Natural killer cell (primary cell): Measurements from ENCODE around the gene PECR. TPM values are rescaled to one million over a fixed set of nuclear protein-coding genes. Genes with fewer than 3 reads are reported as not detected.
A peak's percentile ranks its signal among the peaks of the same experiment; 100 is the strongest.

Experiments
- ATAC-seq, 3 donors: fragments of 150-1000 bp in 2 of 3; fragments of 200-7000 bp in 1 of 3; cut with Tn5 transposase; 1 replicate in 1 of 3; 2 replicates in 2 of 3; pipeline ENCODE4 v1.10.0; 2021; ENCODE audit warnings: mild to moderate bottlenecking in 2 of 3, moderate library complexity in 2 of 3
- DNase-seq, 2 donors: peaks; one replicate each; pipeline versions ENCODE4 v3.0.0 to v3.0.0-alpha.2; 2013 to 2021; ENCODE audit warnings: mixed read lengths in 1 of 2
- H3K27ac ChIP-seq: one replicate; pipeline ENCODE4 v1.5.1; 2013; ENCODE audit warnings: mild to moderate bottlenecking, low read length
- H3K27me3 ChIP-seq: one replicate; pipeline ENCODE4 v1.6.1; 2013; ENCODE audit warnings: low read length; ENCODE audit not compliant: control insufficient read depth, insufficient read depth
- H3K36me3 ChIP-seq: one replicate; pipeline ENCODE4 v1.6.1; 2013; ENCODE audit warnings: low read length; ENCODE audit not compliant: control insufficient read depth, insufficient read depth
- H3K4me1 ChIP-seq: one replicate; pipeline ENCODE4 v1.6.1; 2013; ENCODE audit warnings: low read length; ENCODE audit not compliant: control insufficient read depth, insufficient read depth
- H3K4me3 ChIP-seq: one replicate; pipeline ENCODE4 v1.5.1; 2013; ENCODE audit warnings: low read length
- H3K9me3 ChIP-seq: one replicate; pipeline ENCODE4 v1.6.1; 2013; ENCODE audit warnings: low read length; ENCODE audit not compliant: control insufficient read depth, insufficient read depth
- H3K27ac Mint-ChIP-seq, 2 donors: one replicate each; pipeline ENCODE4 v1.8.0; 2022; ENCODE audit warnings: mild to moderate bottlenecking in 2 of 2, mixed read lengths in 2 of 2, moderate library complexity in 1 of 2
- H3K27me3 Mint-ChIP-seq, 2 donors: one replicate each; pipeline ENCODE4 v1.8.0; 2022; ENCODE audit warnings: low read depth in 2 of 2, mixed read lengths in 2 of 2
- H3K36me3 Mint-ChIP-seq: one replicate; pipeline ENCODE4 v1.8.0; 2022; ENCODE audit warnings: mixed read lengths
- H3K4me1 Mint-ChIP-seq, 2 donors: one replicate each; pipeline ENCODE4 v1.8.0; 2022; ENCODE audit warnings: mixed read lengths in 2 of 2
- H3K4me3 Mint-ChIP-seq: one replicate; pipeline ENCODE4 v1.8.0; 2022; ENCODE audit warnings: mild to moderate bottlenecking, moderate library complexity, mixed read lengths
- H3K9me3 Mint-ChIP-seq, 2 donors: one replicate each; pipeline ENCODE4 v1.8.0; 2022; ENCODE audit warnings: mixed read lengths in 2 of 2
- CTCF ChIP-seq: fragments of 200-600 bp; IDR thresholded peaks from one replicate; pipeline ENCODE4 v1.8.0; 2022; ENCODE audit warnings: antibody characterized with exemption
- WGBS: methylation state at CpG from one replicate; pipeline ENCODE4 v1.1.7; 2013; ENCODE audit warnings: missing lambda C conversion rate; ENCODE audit not compliant: insufficient coverage; 5-methylcytosine and 5-hydroxymethylcytosine counted together
- intact Hi-C: fragments of 100-400 bp; cut with micrococcal nuclease; formaldehyde crosslinking; loops from one replicate; pipeline ENCODE4 v1.14.2; 2022
- total RNA-seq, 4 donors: library from RNA; stranded (reverse); fragments of 120-200 nt in 1 of 4; gene quantifications; one replicate each; pipeline versions ENCODE4 v1.2.3 to v1.2.4, GENCODE V29; 2013 to 2022

PECR gene
- total RNA-seq, 3 donors from 2014 or later (not counting 1 experiment from before 2014, with no cell fraction given): 15.4 to 25.7 (median 17.5) TPM

- peak overlapping the region; percentile 93 to 94 for H3K27ac Mint-ChIP-seq
- H3K4me3 ChIP-seq: peak overlapping the region; percentile 17
Measured at GRCh38 chr2:216057688-216058193, 23.9 kb downstream of the PECR start.

GRCh38 chr2:216056739-216057138, 24.9 kb downstream of the PECR start:
- peak in 2 of 3 donors; percentile 17 to 31 for ATAC-seq
- Histone ChIP-seq H3K9me3 (no peaks in the 10 kb centered on the region), H3K27me3 (no peaks in the 10 kb centered on the region), H3K4me1 (peaks cover 14% of the 10 kb centered on the region), H3K27ac (peak overlapping the region; percentile 97), H3K36me3 (peaks cover 2% of the 10 kb centered on the region), H3K4me3 (no peak overlapping the region)
- no peak for DNase-seq
- Mint-ChIP-seq H3K36me3 (no peaks in the 10 kb centered on the region), H3K4me1 (peaks cover 36 to 37% of the 10 kb centered on the region in 2 donors), H3K9me3 (no peaks in the 10 kb centered on the region), H3K27me3 (no peaks in the 10 kb centered on the region), H3K27ac (peak overlapping the region; percentile 93 to 94), H3K4me3 (peak overlapping the region; percentile 81)
- TF ChIP-seq CTCF: no peak
- intact Hi-C loops: no loop called here
- 13% methylated on average over 2 of the region's 3 CpGs for WGBS

More at GRCh38 chr2:216057688-216058193, 23.9 kb downstream of the PECR start:
- H3K36me3 ChIP-seq: peaks cover 2% of the 10 kb centered on the region
- ATAC-seq (peak; percentile 94 to 95 (median 95)), DNase-seq (peak; percentile 36 to 83)
- Mint-ChIP-seq H3K4me1 (peaks cover 36 to 37% of the 10 kb centered on the region in 2 donors), H3K27me3 (no peaks in the 10 kb centered on the region), H3K4me3 (peak overlapping the region; percentile 81), H3K9me3 (no peaks in the 10 kb centered on the region), H3K36me3 (no peaks in the 10 kb centered on the region)
- intact Hi-C loops: no loop called here
- no peaks in the 10 kb centered on the region for H3K27me3 ChIP-seq
- peaks cover 14% of the 10 kb centered on the region for H3K4me1 ChIP-seq
- H3K27ac ChIP-seq: peak overlapping the region; percentile 97
- 6% methylated on average over 7 of the region's 7 CpGs for WGBS
- H3K9me3 ChIP-seq: no peaks in the 10 kb centered on the region
- no peak for TF ChIP-seq CTCF

- ATAC-seq: no peak
Measured at GRCh38 chr2:216055680-216056079, 25.9 kb downstream of the PECR start.

More at GRCh38 chr2:216055680-216056079, 25.9 kb downstream of the PECR start:
- H3K9me3 ChIP-seq: no peaks in the 10 kb centered on the region
- peaks cover 2% of the 10 kb centered on the region for H3K36me3 ChIP-seq
- TF ChIP-seq CTCF: no peak
- intact Hi-C loops: no loop called here
- DNase-seq: no peak
- 95% methylated on average over 4 of the region's 4 CpGs for WGBS
- no peak overlapping the region for H3K4me3 ChIP-seq
- Mint-ChIP-seq H3K4me1 (peaks cover 36 to 37% of the 10 kb centered on the region in 2 donors), H3K27me3 (no peaks in the 10 kb centered on the region), H3K4me3 (no peak overlapping the region), H3K9me3 (no peaks in the 10 kb centered on the region), H3K27ac (peak overlapping the region; percentile 93 to 94), H3K36me3 (no peaks in the 10 kb centered on the region)
- H3K27me3 ChIP-seq: no peaks in the 10 kb centered on the region
- H3K27ac ChIP-seq: peak overlapping the region; percentile 8
- H3K4me1 ChIP-seq: peaks cover 14% of the 10 kb centered on the region
